Panc1 (cell line): ENCODE measurements around the gene RAB40B. TPM values are rescaled to one million over a fixed set of nuclear protein-coding genes. Genes with fewer than 3 reads are reported as not detected.

ENCODE experiments used
- ATAC-seq: fragments of 200-7000 bp; cut with Tn5 transposase; 2 replicates; pipeline ENCODE4 v1.9.1; 2020; ENCODE audit warnings: mild to moderate bottlenecking, moderate library complexity
- BruUV-seq: library from RNA; stranded (reverse); fragments of 400-500 nt; replicated peaks from 2 replicates; lab custom pipeline; 2021; lab: Mats Ljungman, UMichigan
- CTCF ChIA-PET: fragments of 300-600 bp; sonication (Branson Sonifier 250); formaldehyde crosslinking; loops from one replicate; lab custom pipeline; 2022; ENCODE audit warnings: antibody characterized with exemption; lab: Charles Lee
- POLR2A ChIA-PET: fragments of 300-600 bp; sonication (Branson Sonifier 250); formaldehyde crosslinking; loops from one replicate; lab custom pipeline; 2022; ENCODE audit warnings: antibody characterized with exemption; lab: Charles Lee
- DNase-seq: peaks from one replicate; pipeline ENCODE4 v3.0.0-alpha.2; 2010; ENCODE audit warnings: low read depth, low spot score
- H3K27ac ChIP-seq: 2 replicates; pipeline ENCODE4 v1.5.1; 2011; ENCODE audit warnings: mild to moderate bottlenecking, low read length, inconsistent platforms
- H3K27me3 ChIP-seq: fragments of 200-500 bp; sonication (Bioruptor generic); 2 replicates; pipeline ENCODE4 v1.6.0; 2014; ENCODE audit warnings: low read length, inconsistent platforms; ENCODE audit not compliant: control insufficient read depth, insufficient read depth
- H3K36me3 ChIP-seq: fragments of 200-500 bp; sonication (Bioruptor generic); 2 replicates; pipeline ENCODE4 v1.5.1; 2014; ENCODE audit warnings: inconsistent platforms, mild to moderate bottlenecking, low read length, moderate library complexity; ENCODE audit not compliant: control insufficient read depth, insufficient read depth
- H3K4me1 ChIP-seq: 2 replicates; pipeline ENCODE4 v1.5.1; 2011; ENCODE audit warnings: inconsistent platforms, mild to moderate bottlenecking, low read length, moderate library complexity; ENCODE audit not compliant: control insufficient read depth, insufficient read depth
- H3K4me3 ChIP-seq, 2 experiments: 2 replicates each; pipeline ENCODE4 v1.5.1; 2011 to 2012; ENCODE audit warnings: low read depth in 2 of 2, low read length in 2 of 2, mild to moderate bottlenecking in 2 of 2, inconsistent platforms in 1 of 2, moderate library complexity in 1 of 2
- H3K9me3 ChIP-seq: fragments of 200-500 bp; sonication (Bioruptor generic); 2 replicates; pipeline ENCODE4 v1.5.1; 2014; ENCODE audit warnings: low read depth, mild to moderate bottlenecking, inconsistent platforms, low read length, moderate library complexity; ENCODE audit not compliant: control insufficient read depth, insufficient read depth
- CTCF ChIP-seq: fragments of 450-650 bp; IDR thresholded peaks from 2 replicates; pipeline ENCODE4 v1.5.1; 2017; ENCODE audit warnings: mild to moderate bottlenecking
- POLR2AphosphoS5 ChIP-seq: IDR thresholded peaks from 2 replicates; pipeline ENCODE4 v1.6.1; 2012; ENCODE audit warnings: mild to moderate bottlenecking, low read depth, low read length, moderate library complexity
- REST ChIP-seq, 2 experiments: IDR thresholded peaks; 2 replicates each; pipeline ENCODE4 v1.6.1; 2011 to 2012; ENCODE audit warnings: low read depth in 2 of 2, control low read depth in 1 of 2, low read length in 1 of 2, mild to moderate bottlenecking in 1 of 2, moderate library complexity in 1 of 2; ENCODE audit not compliant: insufficient read depth in 1 of 2
- SIN3A ChIP-seq: IDR thresholded peaks from 2 replicates; pipeline ENCODE4 v1.6.1; 2012; ENCODE audit warnings: low read depth, mild to moderate bottlenecking, low read length, moderate library complexity, borderline replicate concordance; ENCODE audit not compliant: insufficient read depth
- TCF7L2 ChIP-seq: IDR thresholded peaks from 2 replicates; pipeline ENCODE4 v1.6.1; 2011; ENCODE audit warnings: mild to moderate bottlenecking, low read depth, low read length, inconsistent platforms
- in situ Hi-C: cut with HindIII; loops from 2 replicates; pipeline ENCODE4 v1.10.0; 2016; ENCODE audit warnings: low sequenced_read_pairs, low pct_unique_long_range_greater_than_20kb
- intact Hi-C: fragments of 100-400 bp; cut with micrococcal nuclease; formaldehyde crosslinking; loops from one replicate; pipeline ENCODE4 v1.10.0; 2022; ENCODE audit not compliant: unreplicated experiment
- total RNA-seq: library from RNA; stranded (reverse); gene quantifications from one replicate; pipeline ENCODE4 v1.2.1, GENCODE V29; 2021; ENCODE audit not compliant: unreplicated experiment

Gene RAB40B
- total RNA-seq, 1 experiment from 2014 or later: 7.1 TPM

- DNase-seq (no peak), ATAC-seq (peak; percentile 42; the same call in 1 of the 2 replicates)
- CTCF ChIA-PET: no interaction called here
- intact Hi-C loops: no loop called here
- POLR2A ChIA-PET: no interaction called here
- H3K4me1 ChIP-seq: peaks cover 7% of the 10 kb centered on the region
- no TSS peak for BruUV-seq
- no peak overlapping the region for H3K4me3 ChIP-seq
- no peak overlapping the region for H3K27ac ChIP-seq
- no peak for TF ChIP-seq REST (IDR thresholded peaks at IDR 0.05; ENCODE audit: insufficient read depth in 1 of 2, low read depth in 2 of 2, low read length in 1 of 2)
- TF ChIP-seq CTCF: no peak
- no peak for TF ChIP-seq POLR2AphosphoS5
- TF ChIP-seq SIN3A: no peak
- TF ChIP-seq TCF7L2: no peak
- H3K9me3 ChIP-seq: no peaks in the 10 kb centered on the region
- H3K36me3 ChIP-seq: no peaks in the 10 kb centered on the region
- no peaks in the 10 kb centered on the region; the same call in 1 of the 2 replicates for H3K27me3 ChIP-seq
- in situ Hi-C loops: no loop called here
These were observed 5.7 kb upstream of the RAB40B start for GRCh38 chr17:82703935-82704865.

GRCh38 chr17:82703036-82703745, 4.7 kb upstream of the RAB40B start:
- CTCF ChIA-PET: no interaction called here
- in situ Hi-C loops: no loop called here

More at GRCh38 chr17:82703036-82703745, 4.7 kb upstream of the RAB40B start:
- DNase-seq: no peak
- peaks cover 4% of the 10 kb centered on the region for H3K4me1 ChIP-seq
- POLR2A ChIA-PET: no interaction called here
- no peak for TF ChIP-seq TCF7L2
- TF ChIP-seq SIN3A: no peak
- no peak for TF ChIP-seq REST (IDR thresholded peaks at IDR 0.05; ENCODE audit: insufficient read depth in 1 of 2, low read depth in 2 of 2, low read length in 1 of 2)
- TF ChIP-seq CTCF: no peak
- TF ChIP-seq POLR2AphosphoS5: no peak
- no peak overlapping the region for H3K4me3 ChIP-seq
- no peaks in the 10 kb centered on the region; the same call in 1 of the 2 replicates for H3K27me3 ChIP-seq
- intact Hi-C loops: no loop called here
- H3K27ac ChIP-seq: no peak overlapping the region
- ATAC-seq: no peak
- no TSS peak for BruUV-seq
- no peaks in the 10 kb centered on the region for H3K36me3 ChIP-seq
- no peaks in the 10 kb centered on the region for H3K9me3 ChIP-seq
